Upper lobe of left lung (tissue), 6 donors: ENCODE data around the gene CIZ1. TPM values are rescaled to one million over a fixed set of nuclear protein-coding genes. Genes with fewer than 3 reads are reported as not detected.

Experiments
- ATAC-seq, 2 donors: fragments of 200-7000 bp; cut with Tn5 transposase; one replicate each; pipeline ENCODE4 v1.9.1; 2022; ENCODE audit warnings: mild to moderate bottlenecking in 2 of 2, moderate library complexity in 2 of 2; ENCODE audit not compliant: low FRiP score in 2 of 2
- DNase-seq, 2 donors: peaks; one replicate each; pipeline ENCODE4 v3.0.0-alpha.2; 2019 to 2020
- H3K27ac ChIP-seq, 4 donors: fragments of 200-600 bp; sonication (generic); one replicate each; pipeline ENCODE4 v1.5.1; 2016 to 2019
- H3K27me3 ChIP-seq, 4 donors: fragments of 200-600 bp; sonication (generic); one replicate each; pipeline ENCODE4 v1.5.1; 2017 to 2019
- H3K36me3 ChIP-seq, 4 donors: fragments of 200-600 bp; sonication (generic); one replicate each; pipeline ENCODE4 v1.5.1; 2016 to 2019
- H3K4me1 ChIP-seq, 4 donors: fragments of 200-600 bp; sonication (generic); one replicate each; pipeline ENCODE4 v1.5.1; 2018 to 2019
- H3K4me3 ChIP-seq, 4 donors: fragments of 200-600 bp; sonication (generic); one replicate each; pipeline ENCODE4 v1.5.1; 2017 to 2019; ENCODE audit warnings: mild to moderate bottlenecking in 2 of 4, moderate library complexity in 1 of 4
- H3K9me3 ChIP-seq, 4 donors: fragments of 200-600 bp; sonication (generic); one replicate each; pipeline ENCODE4 v1.5.1; 2018 to 2019
- CTCF ChIP-seq, 6 experiments: fragments of 450-650 bp in 4 of 6; fragments of 200-600 bp in 2 of 6; sonication (generic) in 2 of 6; IDR thresholded peaks; one replicate each; pipeline ENCODE4 v1.5.1; 2016 to 2019; ENCODE audit warnings: antibody characterized with exemption in 6 of 6
- EP300 ChIP-seq, 4 donors: sonication (generic); formaldehyde crosslinking; IDR thresholded peaks; one replicate each; pipeline ENCODE4 v1.5.1; 2017; ENCODE audit warnings: antibody characterized with exemption in 4 of 4, control low read depth in 2 of 4
- POLR2A ChIP-seq, 4 donors: fragments of 450-650 bp; IDR thresholded peaks; one replicate each; pipeline ENCODE4 v1.5.1; 2016 to 2017; ENCODE audit warnings: antibody characterized with exemption in 4 of 4, mild to moderate bottlenecking in 2 of 4
- POLR2AphosphoS5 ChIP-seq, 2 donors: sonication (generic); formaldehyde crosslinking; IDR thresholded peaks; one replicate each; pipeline ENCODE4 v1.5.1; 2017; ENCODE audit warnings: antibody characterized with exemption in 2 of 2
- WGBS, 2 donors: methylation state at CpG; one replicate each; pipeline ENCODE4 v1.1.5; 2017 to 2018; 5-methylcytosine and 5-hydroxymethylcytosine counted together
- total RNA-seq, 6 donors: library from RNA; depleted of rRNA in 4 of 6; stranded (reverse); fragments of >200 nt in 4 of 6; gene quantifications; one replicate each; pipeline versions ENCODE4 v1.1.0 to v1.2.1, GENCODE V29; 2016 to 2021
- donor health status: DM: no; HTN: no; CAD: no; lungs with moderate emphysema.
- donor health status: DM: no; HTN: yes; CAD: no; lungs with severe emphysema.

CIZ1 gene
- total RNA-seq, 6 donors from 2014 or later = 53.4 to 136 (median 95.5) TPM

GRCh38 chr9:128206916-128207910 is 15.8 kb upstream of the CIZ1 start:
- WGBS, 2 donors = 64 to 71% methylated on average over 13 to 15 of the region's 15 CpGs
- no peak overlapping the region for H3K27ac ChIP-seq
- no peak for ATAC-seq
- TF ChIP-seq POLR2AphosphoS5 (IDR thresholded peaks at IDR 0.05) = no peak
- TF ChIP-seq EP300 (IDR thresholded peaks at IDR 0.05) = no peak
- no peak for TF ChIP-seq CTCF (IDR thresholded peaks at IDR 0.05)
- no peak for TF ChIP-seq POLR2A (IDR thresholded peaks at IDR 0.05)
- peaks cover 0 to 18% (median 8%) of the 10 kb centered on the region in 4 donors for H3K27me3 ChIP-seq
- no peak for DNase-seq
- no peak overlapping the region for H3K4me3 ChIP-seq
- H3K36me3 ChIP-seq = no peaks in the 10 kb centered on the region
- H3K9me3 ChIP-seq = no peaks in the 10 kb centered on the region
- peaks cover 13 to 15% (median 14%) of the 10 kb centered on the region in 4 donors for H3K4me1 ChIP-seq

- no peaks in the 10 kb centered on the region for H3K9me3 ChIP-seq
- no peak for TF ChIP-seq EP300 (IDR thresholded peaks at IDR 0.05)
- TF ChIP-seq POLR2A (IDR thresholded peaks at IDR 0.05) = no peak
- TF ChIP-seq CTCF (IDR thresholded peaks at IDR 0.05) = no peak
- TF ChIP-seq POLR2AphosphoS5 (IDR thresholded peaks at IDR 0.05) = no peak
- H3K4me3 ChIP-seq = no peak overlapping the region
- DNase-seq (no peak), ATAC-seq (no peak)
- peaks cover 0 to 18% (median 8%) of the 10 kb centered on the region in 4 donors for H3K27me3 ChIP-seq
- H3K4me1 ChIP-seq = peaks cover 13 to 15% (median 14%) of the 10 kb centered on the region in 4 donors
- no peak overlapping the region for H3K27ac ChIP-seq
- 77 to 86% methylated on average over 3 of the region's 3 CpGs for WGBS, 2 donors
- H3K36me3 ChIP-seq = no peaks in the 10 kb centered on the region
Observed at GRCh38 chr9:128206484-128206883, 15.1 kb upstream of the CIZ1 start.

DNA sequence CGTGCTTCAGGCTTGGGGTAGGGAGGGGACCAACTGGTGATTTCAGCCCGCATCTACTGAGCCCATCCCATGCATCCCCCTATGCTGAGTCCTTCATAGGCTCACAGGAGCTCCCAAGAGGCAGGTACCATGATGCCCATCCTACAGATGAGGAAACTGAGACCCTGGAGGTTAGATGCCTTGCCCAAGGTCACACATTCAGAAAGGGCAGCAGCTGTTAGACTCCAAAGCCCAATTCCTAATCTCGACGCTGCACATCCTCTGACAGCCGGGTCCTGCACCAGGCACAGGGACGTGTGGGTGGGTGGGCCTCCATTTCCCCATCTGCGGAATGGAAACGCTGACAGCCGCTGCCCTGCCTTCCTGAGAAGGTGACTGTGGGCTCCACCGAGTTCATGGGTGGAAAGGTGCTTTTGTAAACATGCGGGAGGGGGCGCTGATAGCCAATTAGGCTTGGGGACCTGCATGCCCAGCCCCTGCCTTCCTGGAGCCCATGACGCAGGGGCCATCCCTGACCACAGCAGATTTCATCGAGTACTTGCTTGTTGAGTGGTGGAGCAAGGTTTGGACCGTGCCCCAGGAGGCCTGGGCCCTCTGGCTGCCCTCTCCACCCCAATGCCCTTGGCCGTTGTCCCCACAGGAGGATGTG is 14.0 kb upstream of the CIZ1 start:
- Histone ChIP-seq H3K4me3 (no peak overlapping the region), H3K27me3 (peaks cover 0 to 18% (median 8%) of the 10 kb centered on the region in 4 donors), H3K36me3 (no peaks in the 10 kb centered on the region), H3K27ac (no peak overlapping the region), H3K4me1 (peaks cover 13 to 15% (median 14%) of the 10 kb centered on the region in 4 donors), H3K9me3 (no peaks in the 10 kb centered on the region)
- TF ChIP-seq POLR2A (IDR thresholded peaks at IDR 0.05) = no peak
- no peak for DNase-seq
- no peak for ATAC-seq
- 76 to 77% methylated on average over 14 to 16 of the region's 16 CpGs for WGBS, 2 donors

- H3K9me3 ChIP-seq = no peaks in the 10 kb centered on the region
- 78 to 80% methylated on average over 4 to 7 of the region's 7 CpGs for WGBS, 2 donors
- H3K27ac ChIP-seq = no peak overlapping the region
- TF ChIP-seq POLR2A (IDR thresholded peaks at IDR 0.05) (no peak), EP300 (IDR thresholded peaks at IDR 0.05) (no peak), POLR2AphosphoS5 (IDR thresholded peaks at IDR 0.05) (no peak), CTCF (IDR thresholded peaks at IDR 0.05) (no peak)
- H3K27me3 ChIP-seq = peaks cover 0 to 18% (median 8%) of the 10 kb centered on the region in 4 donors
- H3K4me3 ChIP-seq = no peak overlapping the region
- ATAC-seq (no peak), DNase-seq (no peak)
- no peaks in the 10 kb centered on the region for H3K36me3 ChIP-seq
- H3K4me1 ChIP-seq = peaks cover 13 to 15% (median 14%) of the 10 kb centered on the region in 4 donors
Observed at GRCh38 chr9:128204858-128205257, 13.5 kb upstream of the CIZ1 start.
